Retinal pigment epithelial cell (primary cell): ENCODE data around the gene EP400.

ENCODE experiments used
- DNase-seq: peaks from one replicate; pipeline ENCODE4 v3.0.0-alpha.2; 2010; ENCODE audit warnings: low read depth
- H3K4me3 ChIP-seq: 2 replicates; pipeline ENCODE4 v1.5.1; 2011; ENCODE audit warnings: mild to moderate bottlenecking, low read length, control low read depth, moderate library complexity
- TF ChIP-seq, protein P1 (sequence below): conservative IDR thresholded peaks from 2 replicates; pipeline ENCODE4 v1.5.1; 2011; ENCODE audit warnings: low read depth, low read length, control low read depth, inconsistent platforms

EP400 gene

DNA sequence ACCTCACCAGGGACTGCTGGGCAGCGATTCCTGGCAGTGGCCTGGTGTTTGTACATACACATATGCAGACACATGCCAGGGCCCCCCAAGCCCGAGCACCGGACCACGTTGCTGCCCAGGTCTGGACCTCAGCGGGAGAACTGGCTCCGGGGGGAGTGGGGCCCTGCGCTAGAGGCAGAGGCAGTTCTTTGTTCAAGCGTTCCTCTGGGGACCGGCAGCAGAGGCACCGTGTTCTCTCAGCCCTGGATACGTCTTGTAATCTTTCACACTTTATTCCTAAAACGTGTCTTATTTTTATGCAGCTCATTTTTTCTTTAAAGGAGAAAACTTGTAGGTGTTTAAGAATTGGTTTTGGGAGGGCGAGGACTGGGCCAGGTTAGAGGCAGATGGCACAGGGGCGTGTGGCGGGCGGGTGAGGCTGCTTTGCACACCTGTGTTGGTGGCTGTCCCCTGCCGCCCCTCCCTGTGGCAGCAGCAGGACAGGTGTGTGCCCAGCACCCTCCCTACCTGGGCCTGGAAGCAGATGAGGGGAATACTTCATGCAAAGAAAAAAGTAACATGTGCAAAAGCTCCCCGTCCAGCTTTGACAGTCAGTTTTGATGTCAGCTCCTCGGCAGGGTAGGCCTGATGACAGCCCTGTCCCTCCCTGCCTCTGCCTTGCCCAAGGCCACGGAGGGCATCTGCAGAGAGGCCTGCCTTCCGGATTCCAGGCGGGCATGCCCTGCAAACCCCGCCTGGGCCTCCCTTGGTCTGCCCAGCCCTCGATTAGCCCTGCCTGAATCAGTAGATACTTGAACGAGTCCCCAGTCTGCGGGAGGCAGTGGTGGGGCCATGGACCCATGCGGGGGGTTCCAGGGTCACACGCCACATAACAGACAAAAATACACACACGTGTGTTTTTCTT, 27.6 kb upstream of the EP400 start:
- TF ChIP-seq, protein P1, sequence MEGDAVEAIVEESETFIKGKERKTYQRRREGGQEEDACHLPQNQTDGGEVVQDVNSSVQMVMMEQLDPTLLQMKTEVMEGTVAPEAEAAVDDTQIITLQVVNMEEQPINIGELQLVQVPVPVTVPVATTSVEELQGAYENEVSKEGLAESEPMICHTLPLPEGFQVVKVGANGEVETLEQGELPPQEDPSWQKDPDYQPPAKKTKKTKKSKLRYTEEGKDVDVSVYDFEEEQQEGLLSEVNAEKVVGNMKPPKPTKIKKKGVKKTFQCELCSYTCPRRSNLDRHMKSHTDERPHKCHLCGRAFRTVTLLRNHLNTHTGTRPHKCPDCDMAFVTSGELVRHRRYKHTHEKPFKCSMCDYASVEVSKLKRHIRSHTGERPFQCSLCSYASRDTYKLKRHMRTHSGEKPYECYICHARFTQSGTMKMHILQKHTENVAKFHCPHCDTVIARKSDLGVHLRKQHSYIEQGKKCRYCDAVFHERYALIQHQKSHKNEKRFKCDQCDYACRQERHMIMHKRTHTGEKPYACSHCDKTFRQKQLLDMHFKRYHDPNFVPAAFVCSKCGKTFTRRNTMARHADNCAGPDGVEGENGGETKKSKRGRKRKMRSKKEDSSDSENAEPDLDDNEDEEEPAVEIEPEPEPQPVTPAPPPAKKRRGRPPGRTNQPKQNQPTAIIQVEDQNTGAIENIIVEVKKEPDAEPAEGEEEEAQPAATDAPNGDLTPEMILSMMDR: no peak
- no peak overlapping the region for H3K4me3 ChIP-seq
- no peak for DNase-seq

DNA sequence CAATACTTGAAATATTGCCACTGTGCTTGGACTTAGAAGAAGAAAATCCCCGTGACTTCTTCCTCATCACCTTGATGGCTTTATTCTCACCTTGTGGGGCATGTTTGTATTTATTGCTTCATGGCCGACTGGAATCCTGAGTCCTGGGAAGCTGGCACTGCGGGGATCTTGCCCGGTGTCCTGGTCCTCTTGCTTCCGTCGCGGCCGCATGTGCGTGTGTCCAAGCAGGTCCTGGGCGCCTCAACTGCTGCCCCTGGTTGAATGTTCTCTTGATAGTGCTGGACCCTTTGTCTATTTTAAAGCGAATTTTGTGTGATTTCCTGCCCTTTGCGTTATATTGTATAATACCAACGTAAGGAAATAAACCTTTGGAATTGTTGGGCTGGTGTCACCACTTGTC, 27.0 kb upstream of the EP400 start:
- TF ChIP-seq, protein P1: no peak
- H3K4me3 ChIP-seq: no peak overlapping the region

DNA sequence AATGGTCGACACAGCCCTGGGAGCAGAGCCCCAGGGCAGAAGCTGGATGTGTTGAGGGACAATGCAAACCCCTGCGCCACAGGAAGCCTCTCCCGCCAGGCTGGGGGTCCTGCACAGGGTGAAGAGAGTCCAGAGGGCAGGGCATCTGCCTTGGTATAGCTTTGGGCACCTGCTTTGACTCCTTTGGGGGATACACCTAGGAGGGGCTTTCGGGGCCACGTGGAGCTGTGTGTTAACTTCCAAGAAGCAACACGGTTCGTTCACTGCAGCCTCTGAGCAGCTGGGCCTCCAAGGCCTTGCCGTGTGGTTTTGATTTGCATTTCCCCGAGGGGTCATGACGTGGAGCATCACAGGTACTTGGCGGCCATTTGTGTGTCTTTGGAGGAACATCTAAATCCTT, 26.5 kb upstream of the EP400 start:
- no peak overlapping the region for H3K4me3 ChIP-seq
- DNase-seq: no peak
- TF ChIP-seq, protein P1: no peak

More for the DNA sequence above, 27.0 kb upstream of the EP400 start:
- DNase-seq: no peak

DNA sequence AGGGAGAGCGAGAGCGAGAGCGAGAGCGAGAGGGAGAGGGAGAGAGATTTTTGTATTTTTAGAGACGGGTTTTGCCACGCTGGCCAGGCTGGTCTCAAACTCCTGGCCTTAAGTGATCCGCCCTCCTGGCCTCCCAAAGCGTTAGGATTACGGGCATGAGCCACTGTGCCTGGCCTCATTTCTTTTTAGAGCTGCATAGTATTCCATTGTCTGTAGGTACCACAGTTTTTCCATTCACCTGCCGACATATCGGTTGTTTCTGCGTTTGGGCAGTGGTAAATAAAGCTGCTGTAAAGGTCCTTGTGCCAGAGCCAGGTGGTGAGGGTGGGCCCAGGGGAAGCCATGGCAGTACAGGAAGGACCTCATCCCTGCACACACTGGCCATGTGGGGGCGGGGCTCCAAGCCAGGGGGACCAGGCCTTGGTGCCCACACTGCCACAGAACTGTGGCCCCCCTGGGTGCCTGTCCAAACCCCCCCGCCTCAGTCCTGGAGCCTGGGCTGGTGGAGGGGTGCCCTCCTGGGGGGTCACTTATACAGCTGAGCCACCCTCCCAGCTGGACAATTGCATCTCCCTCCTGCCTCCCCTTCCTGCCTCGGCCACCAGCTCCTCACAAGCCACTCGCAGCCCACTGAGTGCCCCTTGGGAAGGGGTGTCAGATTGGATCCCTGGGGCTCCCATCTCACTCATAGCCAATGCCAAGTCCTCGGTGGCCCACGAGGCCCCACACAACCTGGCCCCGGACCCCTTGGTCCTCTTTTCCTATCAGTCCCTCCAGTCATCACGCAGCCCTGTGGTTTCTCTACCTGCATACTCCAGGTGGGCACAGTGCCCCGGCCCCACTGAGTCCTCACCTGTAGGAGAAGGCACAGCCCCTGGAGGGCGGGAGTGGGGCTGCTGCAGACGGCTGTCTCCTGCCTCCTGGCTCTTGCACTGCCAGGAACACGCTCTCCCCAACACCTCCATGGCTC, 22.3 kb upstream of the EP400 start:
- TF ChIP-seq, protein P1: no peak
- DNase-seq: no peak
- H3K4me3 ChIP-seq: no peak overlapping the region

DNA sequence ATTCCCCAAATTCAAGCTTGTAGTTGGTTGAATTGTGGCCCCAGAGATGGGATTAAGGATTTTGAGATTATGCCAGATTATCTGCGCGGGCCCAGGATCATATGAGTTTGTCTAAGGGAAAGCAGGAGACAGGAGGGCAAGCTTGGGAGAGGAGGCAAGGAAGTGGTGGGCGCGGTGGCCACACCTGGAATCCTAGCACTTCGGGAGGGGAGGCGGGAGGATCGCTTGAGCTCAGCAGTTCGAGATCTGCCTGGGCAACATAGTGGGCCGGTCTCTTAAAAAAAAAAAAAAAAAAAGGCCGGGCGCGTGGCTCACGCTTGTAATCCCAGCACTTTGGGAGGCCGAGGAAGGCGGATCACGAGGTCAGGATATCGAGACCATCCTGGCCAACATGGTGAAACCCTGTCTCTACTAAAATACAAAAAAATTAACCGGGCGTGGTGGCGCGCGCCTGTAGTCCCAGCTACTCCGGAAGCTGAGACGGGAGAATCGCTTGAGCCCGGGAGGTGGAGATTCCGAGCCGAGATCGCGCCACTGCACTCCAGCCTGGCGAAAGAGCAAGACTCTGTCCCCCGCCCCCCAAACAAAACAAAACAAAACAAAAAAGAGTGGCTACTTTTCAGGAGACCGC, 21.5 kb upstream of the EP400 start:
- no peak for DNase-seq
- TF ChIP-seq, protein P1: no peak

DNA sequence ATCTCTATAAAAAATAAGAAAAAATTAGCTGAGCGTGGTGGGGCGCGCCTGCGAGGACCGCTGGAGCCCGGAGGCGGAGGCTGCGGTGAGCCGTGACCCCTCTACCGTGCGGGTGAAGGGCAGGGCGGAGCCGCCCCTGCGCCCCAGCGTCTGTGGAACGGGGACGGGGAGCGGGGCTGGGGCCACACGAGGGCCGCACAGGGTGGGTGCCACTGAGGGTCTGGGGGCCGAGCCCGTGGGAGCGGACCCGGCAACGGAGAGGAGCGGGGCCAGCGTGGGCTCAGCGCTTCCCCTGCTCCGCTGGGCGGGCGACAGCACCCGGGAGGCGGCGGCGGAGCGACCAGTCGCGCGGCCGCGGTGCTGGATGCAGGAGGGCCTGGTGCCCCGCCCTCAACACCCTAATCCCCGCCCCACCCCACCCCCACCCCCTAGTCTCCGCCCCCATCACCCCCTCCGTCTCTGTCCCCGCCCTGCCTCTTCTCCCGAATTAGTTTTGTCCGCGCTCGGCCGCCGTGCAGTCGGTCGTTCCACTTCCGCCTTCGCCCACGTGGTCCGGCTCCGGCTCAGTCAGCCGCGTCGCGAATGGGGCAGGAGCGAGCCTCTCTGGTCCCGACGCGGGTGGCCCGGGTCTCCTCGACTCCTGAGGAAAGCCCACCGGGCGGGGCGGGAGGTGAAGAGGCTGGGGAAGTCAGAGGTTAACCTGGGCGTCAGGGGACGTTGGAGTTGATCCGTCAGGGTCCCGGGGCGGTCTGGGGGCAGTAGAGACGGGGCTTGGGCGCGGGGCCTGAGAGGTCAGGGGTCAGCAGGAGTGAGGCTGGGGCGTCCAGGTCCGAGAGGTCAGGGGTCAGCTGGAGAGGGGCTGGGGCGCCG, 20.8 kb upstream of the EP400 start, which contains the start of gene PUS1:
PUS1 (plus strand) TSS at position 566 of the 870 bp plus-strand sequence. CDS start 447 bp downstream, outside the sequence.
- peak; percentile 75 for DNase-seq
- TF ChIP-seq, protein P1: no peak
- H3K4me3 ChIP-seq: peak within 1 kb of the TSS; percentile 87

More for the DNA sequence above, 21.5 kb upstream of the EP400 start:
- H3K4me3 ChIP-seq: peak overlapping the region; percentile 58
